Activated gamma-delta T cell treated with anti-CD3 and anti-CD28 coated beads, Interleukin-2, amount 50 U/mL, for 16 hours (primary cell): ENCODE data around the gene NVL.
A peak's percentile ranks its signal among the peaks of the same experiment; 100 is the strongest.
"Not testable (repeated sequence)": the region's sequence is repeated elsewhere in the genome, so short reads cannot be mapped to it uniquely, and the experiment has no call there.

Experiments
- DNase-seq: peaks from one replicate; pipeline ENCODE4 v3.0.0-alpha.2; 2020; ENCODE audit warnings: low read depth

The NVL gene

GRCh38 chr1:224235813-224236493, 94.0 kb downstream of the NVL start:
- no peak for DNase-seq

- no peak for DNase-seq
Observed at GRCh38 chr1:224234017-224234416, 96.0 kb downstream of the NVL start.

- DNase-seq = no peak
Observed at GRCh38 chr1:224226849-224227502, 103.0 kb downstream of the NVL start.

GRCh38 chr1:224223819-224224714, 105.9 kb downstream of the NVL start:
- DNase-seq = no peak

- DNase-seq = no peak
Observed at GRCh38 chr1:224219612-224220059, 110.3 kb downstream of the NVL start.

GRCh38 chr1:224219011-224219611, 110.9 kb downstream of the NVL start:
- DNase-seq = no peak

- no peak for DNase-seq
Observed at GRCh38 chr1:224217655-224218623, 112.0 kb downstream of the NVL start.

- no peak for DNase-seq
Observed at GRCh38 chr1:224216382-224216781, 113.6 kb downstream of the NVL start.

- no peak for DNase-seq
Observed at GRCh38 chr1:224213438-224214119, 116.4 kb downstream of the NVL start.

- no peak for DNase-seq
Observed at GRCh38 chr1:224212618-224213061, 117.3 kb downstream of the NVL start.

GRCh38 chr1:224211206-224211962, 118.6 kb downstream of the NVL start:
- DNase-seq = no peak

GRCh38 chr1:224205931-224206538, 123.9 kb downstream of the NVL start:
- not testable (repeated sequence) for DNase-seq

GRCh38 chr1:224205438-224205840, 124.5 kb downstream of the NVL start:
- peak; percentile 11 for DNase-seq

- no peak for DNase-seq
Observed at GRCh38 chr1:224203243-224204016, 126.5 kb downstream of the NVL start.

GRCh38 chr1:224201853-224202252, 128.1 kb downstream of the NVL start:
- DNase-seq = no peak

GRCh38 chr1:224201383-224201782, 128.6 kb downstream of the NVL start:
- DNase-seq = no peak

- no peak for DNase-seq
Observed at GRCh38 chr1:224199679-224200078, 130.3 kb downstream of the NVL start.

GRCh38 chr1:224198572-224198971, 131.4 kb downstream of the NVL start:
- no peak for DNase-seq
